GM21528 (cell line): Measurements from ENCODE around the gene PARP16.

Experiments used
- ATAC-seq: cut with Tn5 transposase; IDR thresholded peaks from one replicate; pipeline ENCODE4 v1.9.1; 2021; ENCODE audit warnings: mild to moderate bottlenecking, moderate library complexity; ENCODE audit not compliant: unreplicated experiment, low FRiP score

The PARP16 gene

GRCh38 chr15:65209701-65210643, 76.7 kb downstream of the PARP16 start:
- no peak for ATAC-seq

GRCh38 chr15:65208647-65209046, 78.0 kb downstream of the PARP16 start:
- ATAC-seq: no peak
